GM12891 (cell line): ENCODE measurements around the gene MAP3K13.

ENCODE experiments used
- PAX5 ChIP-seq: IDR thresholded peaks from 2 replicates; pipeline ENCODE4 v1.6.1; 2011; ENCODE audit warnings: low read length, moderate library complexity, mild to moderate bottlenecking; ENCODE audit not compliant: insufficient read depth, severe bottlenecking
- POLR2A ChIP-seq: IDR thresholded peaks from 2 replicates; pipeline ENCODE4 v1.6.1; 2011; ENCODE audit warnings: low read depth, low read length, control low read depth
- POLR2AphosphoS5 ChIP-seq: IDR thresholded peaks from 2 replicates; pipeline ENCODE4 v1.6.1; 2011; ENCODE audit warnings: low read depth, low read length, control low read depth
- POU2F2 ChIP-seq: IDR thresholded peaks from 2 replicates; pipeline ENCODE4 v1.6.1; 2011; ENCODE audit warnings: low read depth, mild to moderate bottlenecking, control low read depth, low read length, moderate library complexity
- SPI1 ChIP-seq: IDR thresholded peaks from 2 replicates; pipeline ENCODE4 v1.6.1; 2011; ENCODE audit warnings: low read depth, low read length, control low read depth
- TAF1 ChIP-seq: IDR thresholded peaks from 2 replicates; pipeline ENCODE4 v1.6.1; 2011; ENCODE audit warnings: low read depth, low read length, control low read depth

DNA sequence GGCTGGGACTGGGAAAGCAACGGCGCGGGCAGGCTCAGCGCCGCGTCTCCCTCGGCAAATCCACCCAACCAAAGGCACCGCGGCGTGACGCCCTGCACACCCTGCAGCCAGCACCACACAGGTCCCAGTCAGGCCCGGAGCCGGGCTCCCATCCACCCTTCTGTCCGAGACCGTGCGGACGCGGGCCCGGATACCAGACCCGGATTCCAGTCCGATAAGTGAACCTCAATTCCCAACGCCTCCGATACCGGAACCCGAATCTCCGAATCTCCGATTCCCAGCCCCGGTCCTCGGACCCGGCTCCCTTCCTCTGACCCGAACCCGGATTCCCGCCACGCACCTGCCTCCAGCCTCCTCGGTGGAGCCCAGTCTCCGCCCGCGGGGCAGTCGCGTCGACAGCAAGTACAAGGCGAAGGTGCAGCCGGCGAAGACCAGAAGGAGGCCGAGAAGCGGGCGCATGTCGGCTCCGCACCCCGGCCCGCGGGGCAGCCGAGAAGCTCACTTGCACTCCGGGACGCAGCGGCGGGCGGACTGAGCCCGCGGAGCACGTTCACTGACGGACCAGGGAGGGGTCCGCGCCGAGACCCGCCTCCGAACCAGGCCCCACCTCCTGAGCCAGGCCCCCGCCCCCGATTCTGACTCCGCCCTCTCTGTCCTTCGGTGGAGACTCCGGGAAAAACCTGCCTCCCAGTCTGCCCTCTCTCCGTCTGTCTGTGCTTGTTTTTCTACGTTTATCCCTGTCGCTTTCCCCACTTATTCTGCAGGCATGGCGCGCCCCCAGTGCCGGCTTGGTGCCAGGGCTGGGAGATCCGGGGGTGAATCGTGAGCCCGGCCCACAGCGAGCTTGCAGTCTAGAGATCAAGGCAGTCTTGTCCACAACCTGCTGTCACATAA, 135.8 kb downstream of the MAP3K13 start, which contains the start of gene TMEM41A:
- TF ChIP-seq POLR2AphosphoS5 = peak; percentile 84
- TF ChIP-seq POLR2A = peak; percentile 81
- TF ChIP-seq SPI1 = no peak
- TF ChIP-seq TAF1 = peak; percentile 92
- TF ChIP-seq PAX5 = peak; percentile 81
- peak; percentile 90 for TF ChIP-seq POU2F2
